HG03342 (cell line): ENCODE measurements around the gene STARD7.

Source experiments
- ATAC-seq: cut with Tn5 transposase; IDR thresholded peaks from one replicate; pipeline ENCODE4 v1.9.1; 2021; ENCODE audit warnings: mild to moderate bottlenecking, moderate library complexity; ENCODE audit not compliant: unreplicated experiment

Gene STARD7

GRCh38 chr2:96201338-96201737 lies 7.3 kb downstream of the STARD7 start:
- ATAC-seq = no peak

GRCh38 chr2:96198921-96199320 lies 9.7 kb downstream of the STARD7 start:
- ATAC-seq = no peak

GRCh38 chr2:96197546-96198255 lies 10.9 kb downstream of the STARD7 start:
- no peak for ATAC-seq

GRCh38 chr2:96195410-96196066 lies 13.1 kb downstream of the STARD7 start:
- ATAC-seq = no peak

- ATAC-seq = no peak
These were observed 16.5 kb downstream of the STARD7 start for GRCh38 chr2:96191937-96192670.

GRCh38 chr2:96188821-96189526 lies 19.7 kb downstream of the STARD7 start:
- ATAC-seq = no peak

- ATAC-seq = no peak
These were observed 22.1 kb downstream of the STARD7 start for GRCh38 chr2:96186562-96186961.

GRCh38 chr2:96185516-96185915 lies 23.1 kb downstream of the STARD7 start:
- no peak for ATAC-seq

GRCh38 chr2:96184989-96185388 lies 23.6 kb downstream of the STARD7 start:
- ATAC-seq = no peak

- no peak for ATAC-seq
These were observed 24.4 kb downstream of the STARD7 start for GRCh38 chr2:96184188-96184587.

- ATAC-seq = no peak
These were observed 27.1 kb downstream of the STARD7 start for GRCh38 chr2:96181529-96181928.

GRCh38 chr2:96180521-96180920 lies 28.1 kb downstream of the STARD7 start:
- ATAC-seq = no peak

- no peak for ATAC-seq
These were observed 28.6 kb downstream of the STARD7 start for GRCh38 chr2:96180002-96180401.

GRCh38 chr2:96176661-96177060 lies 32.0 kb downstream of the STARD7 start:
- no peak for ATAC-seq

GRCh38 chr2:96175951-96176350 lies 32.7 kb downstream of the STARD7 start:
- ATAC-seq = no peak

GRCh38 chr2:96174251-96175144 lies 34.1 kb downstream of the STARD7 start:
- peak; percentile 75 for ATAC-seq

GRCh38 chr2:96171831-96172230 lies 36.8 kb downstream of the STARD7 start:
- no peak for ATAC-seq

GRCh38 chr2:96170626-96171025 lies 38.0 kb downstream of the STARD7 start:
- ATAC-seq = no peak

- no peak for ATAC-seq
These were observed 38.6 kb downstream of the STARD7 start for GRCh38 chr2:96169868-96170507.
